Thyroid gland (tissue), 4 donors: ENCODE results near the gene TMEM145.

Experiments
- CTCF ChIP-seq, 6 experiments: fragments of 200-600 bp in 3 of 6; fragments of 450-650 bp in 3 of 6; sonication (generic) in 3 of 6; IDR thresholded peaks; one replicate each; pipeline ENCODE4 v1.5.1; 2016 to 2019; ENCODE audit warnings: antibody characterized with exemption in 6 of 6, mild to moderate bottlenecking in 2 of 6, inconsistent platforms in 1 of 6, moderate library complexity in 1 of 6
- POLR2A ChIP-seq, 2 donors: fragments of 450-650 bp; IDR thresholded peaks; one replicate each; pipeline ENCODE4 v1.6.1; 2017; ENCODE audit warnings: antibody characterized with exemption in 2 of 2, mild to moderate bottlenecking in 2 of 2, moderate library complexity in 1 of 2

- TF ChIP-seq CTCF (IDR thresholded peaks at IDR 0.05) (no peak), POLR2A (IDR thresholded peaks at IDR 0.05) (no peak)
Measured at GRCh38 chr19:42360787-42361544, 47.9 kb downstream of the TMEM145 start.
